ES-I3 (cell line): ENCODE data around the gene STARD7.

ENCODE experiments used
- H3K36me3 ChIP-seq: 2 replicates; pipeline ENCODE4 v1.6.1; 2013; ENCODE audit warnings: mild to moderate bottlenecking, low read length, control low read depth, moderate library complexity; ENCODE audit not compliant: insufficient read depth
- H3K4me1 ChIP-seq: 2 replicates; pipeline ENCODE4 v1.6.1; 2013; ENCODE audit warnings: mild to moderate bottlenecking, control low read depth, low read length; ENCODE audit not compliant: insufficient read depth
- H3K9ac ChIP-seq: 2 replicates; pipeline ENCODE4 v1.6.1; 2013; ENCODE audit warnings: low read depth, mild to moderate bottlenecking, low read length, moderate library complexity
- H3K9me3 ChIP-seq: 2 replicates; pipeline ENCODE4 v1.6.1; 2013; ENCODE audit warnings: mild to moderate bottlenecking, low read length, moderate library complexity; ENCODE audit not compliant: control insufficient read depth, insufficient read depth

Gene STARD7

DNA sequence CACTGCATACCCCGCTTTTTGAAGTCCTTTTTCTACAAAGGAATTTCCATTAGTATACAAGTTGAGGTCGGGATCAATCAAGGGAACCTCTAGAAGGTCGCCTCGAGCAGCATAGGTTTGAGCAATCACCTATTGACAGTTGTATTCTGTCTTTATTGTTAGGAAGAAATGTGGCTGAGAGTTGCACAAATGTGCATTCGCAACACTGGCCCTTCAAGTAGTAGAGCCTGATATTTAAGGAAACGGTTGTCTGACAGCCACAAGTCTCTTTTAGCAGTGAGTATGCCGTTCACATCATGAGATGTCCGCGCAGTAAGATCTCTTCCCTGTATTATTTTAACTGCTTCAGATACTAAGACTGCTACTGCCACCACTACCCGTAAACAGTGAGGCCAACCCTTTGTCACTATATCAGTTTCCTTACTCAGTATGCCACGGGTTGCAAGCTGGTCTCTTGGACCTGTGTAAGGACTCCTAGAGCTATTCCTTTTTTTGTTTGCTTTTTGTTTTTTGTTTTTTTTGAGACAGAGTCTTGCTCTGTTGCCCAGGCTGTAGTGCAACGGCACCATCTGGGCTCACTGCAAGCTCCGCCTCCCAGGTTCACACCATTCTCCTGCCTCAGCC lies 10.0 kb upstream of the STARD7 start:
- H3K4me1 ChIP-seq: no peaks in the 10 kb centered on the region
- H3K9ac ChIP-seq: no peak overlapping the region
- no peaks in the 10 kb centered on the region for H3K9me3 ChIP-seq
- H3K36me3 ChIP-seq: no peaks in the 10 kb centered on the region

DNA sequence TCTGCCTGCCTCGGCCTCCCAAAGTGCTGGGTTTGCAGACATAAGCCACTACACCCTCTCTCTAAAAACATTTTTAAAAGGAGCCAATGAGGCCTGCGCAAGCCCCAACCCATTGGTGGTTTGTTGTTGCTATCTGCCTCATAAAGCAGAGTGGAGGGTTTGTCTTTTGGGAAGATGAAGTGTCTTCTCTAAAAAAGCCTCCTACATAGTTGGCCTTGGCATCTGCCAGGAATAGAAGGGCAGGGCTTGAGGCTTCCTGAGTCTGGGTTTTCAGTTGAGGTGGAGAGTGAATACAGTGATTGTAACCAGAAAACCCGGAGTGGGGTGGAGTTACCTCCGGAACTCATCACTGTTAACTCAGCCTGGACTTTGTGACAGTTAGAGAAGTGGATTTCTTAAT lies 5.9 kb upstream of the STARD7 start:
- Histone ChIP-seq H3K9me3 (no peaks in the 10 kb centered on the region), H3K4me1 (no peaks in the 10 kb centered on the region), H3K36me3 (no peaks in the 10 kb centered on the region), H3K9ac (no peak overlapping the region)

DNA sequence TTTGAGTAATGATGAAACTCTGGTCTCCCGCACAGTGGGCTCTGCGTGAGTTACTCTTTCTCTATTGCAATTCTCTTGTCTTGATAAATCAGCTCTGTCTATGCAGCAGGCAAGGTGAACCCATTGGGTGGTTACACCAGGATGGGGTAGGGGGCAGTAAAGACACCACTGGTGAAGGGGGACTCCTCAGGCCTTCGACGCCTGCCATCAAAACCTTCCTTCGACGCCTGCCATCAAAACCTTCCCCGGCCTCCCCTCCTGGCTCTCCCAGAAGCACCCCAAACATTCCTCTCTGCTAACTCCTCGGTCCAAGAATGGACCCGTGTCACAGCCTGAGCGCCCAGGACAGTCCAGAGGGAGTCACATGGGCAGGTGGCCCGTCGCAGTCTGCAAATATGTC lies 4.8 kb upstream of the STARD7 start:
- H3K9me3 ChIP-seq: no peaks in the 10 kb centered on the region
- no peaks in the 10 kb centered on the region for H3K36me3 ChIP-seq
- no peak overlapping the region for H3K9ac ChIP-seq
- H3K4me1 ChIP-seq: no peaks in the 10 kb centered on the region

DNA sequence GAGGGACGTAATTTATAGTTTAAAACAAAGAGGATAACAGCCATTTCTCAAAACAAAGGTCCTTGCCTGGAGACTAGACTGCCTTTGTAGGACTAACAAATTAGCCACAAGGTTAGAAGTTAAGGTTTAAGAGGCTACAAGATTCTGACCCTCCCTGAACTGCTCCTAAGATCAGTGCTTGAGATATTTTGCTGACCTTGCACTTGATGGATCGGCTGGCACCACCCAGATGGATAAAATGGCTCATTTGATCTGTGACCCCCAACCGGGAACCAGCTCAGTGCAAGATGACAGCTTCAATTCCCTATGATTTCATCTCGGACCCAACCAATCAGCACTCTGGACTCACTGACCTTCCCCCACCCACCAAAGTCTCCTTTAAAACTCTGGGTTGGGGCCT lies 3.7 kb upstream of the STARD7 start:
- no peak overlapping the region for H3K9ac ChIP-seq
- H3K9me3 ChIP-seq: no peaks in the 10 kb centered on the region
- H3K36me3 ChIP-seq: no peaks in the 10 kb centered on the region
- no peaks in the 10 kb centered on the region for H3K4me1 ChIP-seq

DNA sequence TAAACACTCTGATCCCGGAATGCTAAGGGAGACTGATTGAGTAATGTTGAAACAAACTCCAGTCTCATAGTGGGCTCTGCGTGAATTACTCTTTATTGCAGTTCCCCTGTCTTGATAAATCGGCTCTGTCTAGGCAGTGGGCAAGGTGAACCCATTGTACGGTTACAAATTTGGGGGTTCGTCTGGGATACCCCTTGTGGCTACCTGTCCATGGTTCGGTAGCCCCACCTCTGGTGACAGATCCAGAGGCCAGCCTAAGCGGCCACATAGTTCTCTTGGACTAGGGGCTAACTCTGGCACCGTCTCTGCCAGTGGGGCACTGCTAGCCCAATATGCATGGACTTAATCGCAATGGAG lies 1.1 kb upstream of the STARD7 start:
- H3K9me3 ChIP-seq: no peaks in the 10 kb centered on the region
- H3K36me3 ChIP-seq: no peaks in the 10 kb centered on the region
- 0 out of 2 replicates have a peak, but pooled peaks cover 7% of the 10 kb centered on the region for H3K4me1 ChIP-seq
- H3K9ac ChIP-seq: peak overlapping the region; percentile 98; the same call in 1 of the 2 replicates

DNA sequence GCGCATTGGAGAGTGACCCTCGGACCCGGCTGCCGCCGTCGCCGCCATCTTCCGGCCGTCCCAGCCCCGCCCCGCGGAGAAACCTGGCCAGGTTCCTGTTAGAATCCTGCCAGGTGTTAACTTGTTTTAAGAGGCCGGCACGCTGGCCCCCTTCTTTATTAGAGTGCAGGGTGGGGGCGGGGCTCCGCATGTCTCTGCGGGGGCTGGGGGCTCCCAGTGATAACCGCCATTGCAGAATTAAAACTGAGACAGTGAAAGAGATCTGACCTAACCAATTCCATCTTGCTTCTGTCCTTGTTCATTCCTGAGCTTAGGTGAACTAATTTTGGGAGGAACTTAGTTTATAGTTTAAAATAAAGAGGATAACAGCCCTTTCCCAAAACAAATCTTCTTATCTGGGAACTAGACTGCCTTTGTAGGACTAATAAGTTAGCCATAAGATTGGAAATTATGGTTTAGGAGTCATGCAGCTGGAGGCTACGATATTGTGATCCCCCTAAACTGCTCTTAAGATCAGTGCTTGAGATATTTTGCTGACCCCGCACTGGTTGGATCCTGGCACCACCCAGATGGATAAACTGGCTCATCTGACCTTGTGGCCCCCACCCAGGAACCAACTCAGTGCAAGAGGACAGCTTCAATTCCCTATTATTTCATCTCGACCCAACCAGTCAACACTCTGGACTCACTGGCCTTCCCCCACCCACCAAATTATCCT lies 543 bp upstream of the STARD7 start:
- Histone ChIP-seq H3K36me3 (no peaks in the 10 kb centered on the region), H3K4me1 (0 out of 2 replicates have a peak, but pooled peaks cover 7% of the 10 kb centered on the region), H3K9me3 (no peaks in the 10 kb centered on the region), H3K9ac (peak overlapping the region; percentile 98)

DNA sequence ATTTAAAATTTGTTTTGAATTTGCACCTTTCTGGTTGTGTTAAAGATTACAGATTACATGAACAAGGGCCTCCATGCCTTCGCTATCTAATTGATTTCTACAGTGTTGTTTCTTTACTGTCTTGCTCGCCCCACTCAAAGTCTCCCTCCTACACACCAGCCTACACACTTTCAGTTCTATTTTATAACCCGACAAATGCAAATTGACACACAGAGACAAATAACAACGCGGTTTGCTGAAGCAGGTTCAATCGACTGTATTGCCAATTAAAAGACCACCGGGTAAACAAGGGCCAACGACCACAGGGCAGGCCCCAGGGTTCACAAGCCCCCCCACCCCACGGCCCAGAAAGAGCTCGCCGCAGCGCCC lies 869 bp downstream of the STARD7 start:
- Histone ChIP-seq H3K9me3 (no peaks in the 10 kb centered on the region), H3K4me1 (0 out of 2 replicates have a peak, but pooled peaks cover 7% of the 10 kb centered on the region), H3K36me3 (no peaks in the 10 kb centered on the region), H3K9ac (peak overlapping the region; percentile 98)

DNA sequence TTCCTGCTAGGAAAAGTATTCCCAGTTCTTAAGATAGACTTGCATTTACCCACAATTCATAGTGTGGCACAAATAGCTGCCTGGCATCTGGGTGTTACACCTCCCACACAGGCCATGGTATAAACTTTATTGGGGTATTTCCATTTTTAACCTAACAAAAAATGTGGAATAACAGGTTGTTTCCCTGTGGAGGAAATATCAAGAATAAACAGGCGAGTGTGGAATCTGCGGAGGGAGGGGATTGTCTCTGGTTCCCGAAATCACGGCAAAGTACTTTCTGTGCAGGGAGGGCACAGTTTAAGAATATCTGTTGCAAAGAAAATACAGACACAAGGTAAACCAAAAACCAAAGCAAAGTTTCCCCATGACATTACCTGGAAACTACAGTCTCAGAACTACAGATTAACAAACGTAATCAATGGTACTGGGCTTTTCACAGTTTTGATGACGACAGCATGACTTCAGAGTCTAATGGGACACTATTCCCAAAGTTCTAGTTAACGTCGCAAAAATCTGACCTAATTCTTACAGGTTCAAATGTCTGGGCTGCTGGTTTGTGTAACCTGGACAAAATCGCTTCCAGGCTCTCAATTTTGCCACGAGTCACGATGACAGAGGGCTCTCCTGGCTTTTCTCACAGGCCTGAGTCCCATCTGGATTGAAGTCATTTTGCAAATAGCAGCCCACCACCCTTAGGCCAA lies 1.4 kb downstream of the STARD7 start:
- Histone ChIP-seq H3K4me1 (0 out of 2 replicates have a peak, but pooled peaks cover 13% of the 10 kb centered on the region), H3K9ac (peak overlapping the region; percentile 98), H3K9me3 (no peaks in the 10 kb centered on the region), H3K36me3 (no peaks in the 10 kb centered on the region)

DNA sequence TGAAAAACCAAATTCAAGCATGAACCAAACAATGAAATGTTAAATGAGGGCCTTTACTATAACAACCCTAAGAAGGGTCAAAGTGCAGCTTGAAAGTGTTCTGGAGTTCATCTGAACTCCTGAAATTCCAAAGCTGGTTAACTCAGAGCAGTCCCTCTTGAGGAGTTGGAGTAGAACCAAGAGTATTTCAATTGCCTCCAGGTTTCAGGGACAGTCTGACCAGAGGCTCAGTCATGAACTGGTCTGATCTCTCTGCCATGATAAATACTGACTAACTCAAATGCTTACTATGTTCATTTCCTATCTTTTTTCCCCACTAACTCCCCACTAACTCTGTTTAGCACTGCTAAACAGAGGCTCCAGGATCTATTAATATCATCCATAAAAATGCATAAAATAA lies 2.7 kb downstream of the STARD7 start:
- Histone ChIP-seq H3K9ac (peak overlapping the region; percentile 12; the same call in 1 of the 2 replicates), H3K9me3 (no peaks in the 10 kb centered on the region), H3K4me1 (0 out of 2 replicates have a peak, but pooled peaks cover 15% of the 10 kb centered on the region), H3K36me3 (no peaks in the 10 kb centered on the region)

DNA sequence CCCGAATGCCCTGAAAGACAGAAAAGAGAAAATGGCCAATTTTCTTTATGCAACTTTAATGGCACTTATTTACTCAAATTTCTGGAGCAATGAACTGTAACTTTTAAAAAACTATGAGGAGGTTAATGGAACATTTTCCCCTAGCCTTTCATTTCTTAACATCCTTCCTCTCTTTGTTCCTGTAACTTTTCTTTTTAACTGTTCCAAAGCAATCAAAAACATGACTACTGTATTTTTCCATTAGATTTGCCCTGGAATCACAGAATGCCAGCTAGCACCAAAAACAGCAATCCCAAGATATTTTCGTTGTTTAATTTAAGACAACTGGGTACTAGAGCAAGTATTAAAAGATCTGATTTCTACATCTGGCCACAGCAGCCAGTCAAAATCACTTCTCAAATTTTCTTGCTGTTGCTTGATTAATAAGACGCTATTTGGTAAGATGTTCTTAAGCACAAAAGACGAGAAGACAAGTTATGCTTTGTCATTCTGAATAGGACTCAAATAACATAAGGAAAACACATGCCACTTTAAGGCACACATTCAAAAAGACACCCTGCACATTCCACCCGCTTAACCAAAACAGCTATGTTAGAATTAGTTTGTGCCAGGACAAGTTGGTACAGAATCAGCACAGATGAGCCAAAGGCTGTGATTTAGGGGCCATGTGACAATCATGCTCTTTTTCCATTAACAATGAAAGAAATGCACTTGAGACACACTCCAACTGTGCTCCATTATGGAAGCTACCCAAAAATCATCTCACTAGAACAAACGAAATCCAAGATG lies 3.6 kb downstream of the STARD7 start:
- Histone ChIP-seq H3K9me3 (no peaks in the 10 kb centered on the region), H3K36me3 (no peaks in the 10 kb centered on the region), H3K4me1 (0 out of 2 replicates have a peak, but pooled peaks cover 15% of the 10 kb centered on the region), H3K9ac (no peak overlapping the region)

DNA sequence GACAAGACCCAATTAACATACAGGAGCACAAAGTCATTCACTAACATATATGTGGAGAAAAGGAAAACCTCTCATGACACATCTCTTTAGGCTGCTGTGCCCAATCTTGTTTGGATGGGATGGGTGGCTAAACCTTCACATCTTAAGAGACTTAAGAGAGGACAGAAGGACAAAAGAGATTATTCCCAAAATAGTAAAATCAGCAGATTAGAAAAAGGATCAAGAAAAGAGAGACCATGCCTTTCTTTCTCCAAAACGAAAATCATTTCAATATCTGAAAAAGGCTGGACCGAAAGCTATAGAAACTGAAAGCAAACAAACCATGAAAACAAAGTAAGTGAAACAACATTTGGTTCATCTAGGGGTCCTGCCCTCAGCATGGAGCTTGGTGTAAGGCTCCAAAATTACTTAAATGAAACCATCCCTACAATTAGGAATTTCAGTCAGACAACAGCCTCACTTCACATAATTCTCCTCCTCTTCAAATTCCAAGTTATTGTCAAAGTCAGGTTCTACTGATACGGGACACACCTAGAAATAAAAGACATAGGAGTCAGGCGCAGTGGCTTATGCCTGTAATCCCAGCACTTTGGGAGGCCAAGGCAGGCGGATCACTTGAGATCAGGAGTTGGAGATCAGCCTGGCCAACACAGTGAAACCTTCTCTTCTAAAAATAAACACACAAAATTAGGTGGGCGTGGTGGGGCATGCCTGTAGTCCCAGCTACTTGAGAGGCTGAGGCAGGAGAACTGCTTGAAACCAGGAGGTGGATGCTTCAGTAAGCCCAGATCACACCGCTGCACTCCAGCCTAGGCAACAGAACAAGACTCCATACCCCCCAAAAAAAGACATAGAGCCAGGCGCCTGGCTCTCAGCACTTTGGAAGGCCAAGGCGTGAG lies 5.2 kb downstream of the STARD7 start:
- 0 out of 2 replicates have a peak, but pooled peaks cover 15% of the 10 kb centered on the region for H3K4me1 ChIP-seq
- no peaks in the 10 kb centered on the region for H3K36me3 ChIP-seq
- H3K9ac ChIP-seq: no peak overlapping the region
- H3K9me3 ChIP-seq: no peaks in the 10 kb centered on the region

DNA sequence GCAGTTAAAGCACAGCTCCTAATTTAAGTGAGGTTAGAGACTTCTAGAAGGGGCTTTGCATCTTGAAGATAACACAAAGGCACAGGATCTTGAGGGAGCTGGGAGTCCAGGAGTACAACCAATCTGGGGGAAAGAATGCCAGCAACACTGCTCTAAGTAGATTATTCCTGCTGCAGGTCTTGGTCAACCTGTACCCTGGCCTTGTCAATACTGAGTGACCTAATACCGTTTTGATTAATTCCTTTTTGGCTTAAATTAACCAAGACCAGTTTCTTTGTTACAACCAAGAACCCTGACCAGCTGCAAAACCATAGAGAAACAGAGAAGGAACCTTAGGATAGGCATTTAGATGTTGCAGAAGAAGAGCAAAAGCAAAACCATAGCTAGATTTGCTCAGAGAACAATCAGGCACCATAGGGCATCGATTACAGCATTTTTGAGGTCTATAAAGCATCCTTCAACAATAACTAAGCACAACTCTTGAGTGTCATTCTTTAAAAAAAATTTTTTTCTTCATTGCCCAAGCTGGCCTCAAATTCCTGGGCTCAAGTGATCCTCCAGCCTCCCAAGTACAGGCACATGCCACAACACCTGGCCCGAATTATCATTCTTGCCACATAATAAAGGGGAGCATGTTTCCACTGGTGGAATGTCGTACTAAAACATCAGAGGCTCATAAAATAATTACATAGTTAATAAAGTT lies 6.3 kb downstream of the STARD7 start:
- Histone ChIP-seq H3K9me3 (no peaks in the 10 kb centered on the region), H3K9ac (no peak overlapping the region), H3K4me1 (0 out of 2 replicates have a peak, but pooled peaks cover 15% of the 10 kb centered on the region), H3K36me3 (no peaks in the 10 kb centered on the region)

DNA sequence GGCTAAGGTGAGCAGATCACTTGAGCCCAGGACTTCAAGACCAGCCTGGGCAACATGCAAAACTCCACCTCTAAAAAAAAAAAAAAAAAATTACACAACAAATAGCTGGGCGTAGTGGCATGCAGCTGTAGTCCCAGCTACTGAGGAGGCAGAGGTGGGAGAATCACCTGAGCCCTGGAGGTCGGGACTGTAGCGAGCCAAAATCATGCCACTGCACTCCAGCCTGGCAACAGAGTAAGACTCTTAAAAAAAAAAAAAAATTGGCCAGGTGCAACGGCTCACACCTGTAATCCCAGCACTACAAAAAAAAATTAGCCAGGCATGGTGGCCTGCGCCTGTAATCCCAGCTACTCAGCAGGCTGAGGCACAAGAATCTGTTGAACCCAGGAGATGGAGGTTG lies 7.3 kb downstream of the STARD7 start:
- Histone ChIP-seq H3K4me1 (0 out of 2 replicates have a peak, but pooled peaks cover 15% of the 10 kb centered on the region), H3K36me3 (no peaks in the 10 kb centered on the region), H3K9ac (no peak overlapping the region), H3K9me3 (no peaks in the 10 kb centered on the region)
